Heart left ventricle (tissue), 13 donors: ENCODE measurements around the gene GAB2.

Source experiments
- CTCF ChIP-seq, 12 donors: fragments of 200-600 bp; sonication (generic) in 4 of 12; IDR thresholded peaks; one replicate each; pipeline versions ENCODE4 v1.5.0 to v1.8.0; 2018 to 2022; ENCODE audit warnings: antibody characterized with exemption in 12 of 12, mild to moderate bottlenecking in 5 of 12
- POLR2A ChIP-seq, 2 donors: fragments of 450-650 bp; IDR thresholded peaks; one replicate each; pipeline ENCODE4 v1.6.1; 2017; ENCODE audit warnings: antibody characterized with exemption in 2 of 2, mild to moderate bottlenecking in 2 of 2, moderate library complexity in 2 of 2
- donor health status: ischemic (EF 13 %, LVEDD 7.1; RV severe dilation, severe dysfunction).
- donor health status: DM: no; HTN: yes; CAD: no.
- donor health status: DM: no; HTN: no; CAD: no.
- donor health status: ischemic (EF 25% LVEDD 6.9; RV normal size, moderate dysfunction).
- donor health status: ischemic (EF 25% LVEDD 5.7; RV mildly dilated, moderate dysfunction).
- donor health status: ischemic (EF 35%, LVEDD 5.7; RV mildly dilated, moderate dysfunction).
- donor health status: nonischemic (EF 11% LVEDD 7.7; RV severe dilation, severe dysfunction).
- donor health status: DM: yes; HTN: yes; CAD: no.
- donor health status: PGD.
- donor health status: ischemic (EF 29% LVEDD 5.4; RV normal size, mild dysfunction).
- donor health status: nonischemic (EF 23%, LVEDD 6.1; RV moderate dilation, normal function).

GRCh38 chr11:78400702-78401101, 16.9 kb downstream of the GAB2 start:
- TF ChIP-seq POLR2A (IDR thresholded peaks at IDR 0.05) (no peak), CTCF (IDR thresholded peaks at IDR 0.05) (no peak)
